ENCODE data around the gene TRAF6.
A peak's percentile ranks its signal among the peaks of the same experiment; 100 is the strongest.
"Not testable (repeated sequence)": the region's sequence is repeated elsewhere in the genome, so short reads cannot be mapped to it uniquely, and the experiment has no call there.

The TRAF6 gene

DNA sequence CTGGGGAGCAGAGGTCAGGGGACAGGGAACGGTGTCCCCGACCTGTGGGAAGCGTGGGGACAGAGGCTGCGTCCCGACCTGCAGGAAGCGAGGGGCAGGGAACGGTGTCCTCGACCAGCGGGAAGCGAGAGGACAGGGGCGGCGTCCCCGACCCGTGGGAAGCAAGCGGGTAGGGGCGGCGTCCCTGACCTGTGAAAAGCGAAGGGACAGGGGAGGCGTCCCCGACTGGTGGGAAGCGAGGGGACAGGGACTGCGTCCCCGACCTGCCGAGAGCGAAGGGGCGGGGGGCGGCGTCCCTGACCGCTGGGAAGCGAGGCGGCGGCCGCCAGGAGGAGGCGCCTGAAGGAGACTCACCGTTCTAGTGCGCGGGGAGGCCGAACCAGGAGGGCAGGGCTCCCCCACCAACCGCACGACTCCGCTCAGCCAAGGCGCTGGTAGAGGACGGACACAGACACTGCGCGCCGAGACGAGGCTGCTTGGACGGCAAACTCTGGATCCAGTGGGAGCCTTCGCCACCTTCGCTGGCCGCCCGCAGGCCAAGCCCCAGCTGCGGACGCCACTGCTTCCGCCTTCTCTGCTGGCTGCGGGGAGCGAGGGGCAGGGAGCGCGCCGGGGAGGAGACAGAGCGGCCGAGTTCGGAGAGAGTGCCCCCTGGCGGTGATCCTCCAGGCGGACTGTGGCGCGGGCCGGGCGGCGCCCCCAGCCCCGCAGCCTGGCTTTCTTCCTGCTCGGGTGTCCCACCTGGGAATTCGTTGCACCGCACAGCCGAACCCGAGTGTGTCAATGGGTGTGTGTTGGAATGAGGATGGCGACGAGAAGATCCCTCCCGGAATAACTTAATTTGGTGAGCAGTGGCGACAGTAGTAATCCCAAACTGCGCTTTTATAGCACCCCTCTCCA is at the start of gene TRAF6:
TSS of gene TRAF6 (minus strand) at position 579 of the 900 bp plus-strand sequence. CDS start 8,757 bp downstream, outside the sequence.
- peak; percentile 82 for DNase-seq (ENCODE audit: low spot score)

GRCh38 chr11:36558571-36559413 is 48.7 kb upstream of the TRAF6 start:
- DNase-seq (ENCODE audit: low spot score), result no peak

DNA sequence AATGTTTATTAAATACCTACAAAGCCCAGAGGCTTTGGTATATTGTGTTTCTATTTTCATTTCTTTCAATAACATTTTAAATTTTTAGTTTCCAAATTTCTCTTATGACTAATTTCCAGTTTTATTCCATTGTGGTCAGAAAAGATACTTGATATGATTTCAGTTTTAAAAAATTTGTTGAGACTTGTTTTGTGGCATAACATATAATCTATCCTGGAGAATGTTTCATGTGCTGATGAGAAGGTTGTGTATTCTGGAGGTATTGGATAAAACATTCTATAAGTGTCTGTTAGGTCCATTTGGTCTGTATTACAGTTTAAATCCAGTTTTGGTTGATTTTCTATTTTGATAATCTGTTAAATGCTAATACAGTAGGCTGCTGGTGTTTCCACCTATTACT is 47.9 kb upstream of the TRAF6 start:
- no peak for DNase-seq (ENCODE audit: low spot score)

DNA sequence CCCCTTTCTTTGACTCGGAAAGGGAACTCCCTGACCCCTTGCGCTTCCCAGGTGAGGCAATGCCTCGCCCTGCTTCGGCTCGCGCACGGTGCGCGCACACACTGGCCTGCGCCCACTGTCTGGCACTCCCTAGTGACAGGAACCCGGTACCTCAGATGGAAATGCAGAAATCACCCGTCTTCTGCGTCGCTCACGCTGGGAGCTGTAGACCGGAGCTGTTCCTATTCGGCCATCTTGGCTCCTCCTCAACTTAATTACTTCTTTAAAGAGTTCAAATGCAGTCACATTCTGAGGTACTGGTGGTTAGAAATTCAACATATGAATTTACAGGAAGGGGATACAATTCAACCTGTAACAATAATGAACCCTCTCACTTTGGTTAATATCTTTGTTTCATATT is 47.3 kb upstream of the TRAF6 start:
- DNase-seq (ENCODE audit: low spot score), result not testable (repeated sequence)

DNA sequence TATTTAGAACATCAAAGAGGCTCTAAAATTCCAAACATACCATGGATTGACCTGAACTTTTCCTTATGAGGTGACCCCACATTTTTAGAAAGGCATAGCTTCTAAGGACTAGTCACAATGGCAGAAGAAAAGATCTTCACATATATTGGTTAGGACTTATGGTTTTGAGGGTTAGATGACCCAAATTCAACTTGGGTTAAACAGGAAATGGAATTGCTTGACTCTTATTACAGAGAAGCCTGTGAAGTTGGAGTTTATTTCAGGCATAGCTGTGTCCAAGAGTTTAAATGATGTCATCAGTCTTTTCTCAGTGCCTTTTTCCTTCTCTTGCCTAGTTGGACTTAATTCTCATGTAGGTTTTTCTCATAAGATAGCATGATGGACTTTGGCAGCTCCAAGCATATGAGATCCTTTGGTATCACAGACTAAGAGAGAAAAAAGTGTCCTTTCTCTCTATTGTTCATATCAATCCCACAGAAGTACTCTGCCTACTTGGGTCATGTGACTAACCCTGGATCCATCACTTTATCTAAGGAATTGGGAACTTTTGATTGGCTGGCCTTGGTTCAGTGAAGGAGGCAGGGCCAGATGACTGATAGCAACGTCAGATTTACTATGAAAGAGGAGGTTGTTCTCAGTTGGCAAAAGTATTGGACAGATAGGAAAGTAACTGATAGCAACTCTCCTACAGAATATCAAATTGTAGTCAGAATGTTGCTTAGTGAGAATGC is 40.5 kb upstream of the TRAF6 start:
- DNase-seq (ENCODE audit: low spot score), result no peak

DNA sequence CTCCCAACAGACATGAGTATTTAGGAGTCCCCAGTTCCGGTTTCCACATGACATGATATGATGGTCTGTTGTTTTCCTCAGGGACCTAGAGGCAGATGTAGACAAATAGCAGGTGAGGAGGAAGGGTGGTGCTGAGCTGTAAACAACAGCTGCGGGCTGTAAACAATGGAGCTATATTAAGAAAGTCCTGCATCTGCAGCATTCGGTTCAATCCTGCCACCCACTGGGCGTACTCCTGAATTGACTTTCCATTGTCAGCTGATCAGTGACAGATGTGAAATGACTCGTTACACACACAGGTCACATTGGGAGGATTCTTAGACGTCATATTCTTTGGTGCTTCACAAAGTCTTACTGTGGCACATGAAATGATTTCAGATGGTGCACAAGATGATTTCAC is 30.9 kb upstream of the TRAF6 start:
- DNase-seq (ENCODE audit: low spot score), result peak; percentile 30

GRCh38 chr11:36534276-36534840 is 24.3 kb upstream of the TRAF6 start:
- no peak for DNase-seq (ENCODE audit: low spot score)

- no peak for DNase-seq (ENCODE audit: low spot score)
These were observed 23.0 kb upstream of the TRAF6 start for GRCh38 chr11:36532941-36533601.

GRCh38 chr11:36530840-36531239 is 20.8 kb upstream of the TRAF6 start:
- DNase-seq (ENCODE audit: low spot score), result no peak

GRCh38 chr11:36513965-36514364 is 3.9 kb upstream of the TRAF6 start:
- DNase-seq (ENCODE audit: low spot score), result no peak

GRCh38 chr11:36512016-36512415 is 1.9 kb upstream of the TRAF6 start:
- no peak for DNase-seq (ENCODE audit: low spot score)

GRCh38 chr11:36511062-36511461 is 990 bp upstream of the TRAF6 start:
- not testable (repeated sequence) for DNase-seq (ENCODE audit: low spot score)

DNA sequence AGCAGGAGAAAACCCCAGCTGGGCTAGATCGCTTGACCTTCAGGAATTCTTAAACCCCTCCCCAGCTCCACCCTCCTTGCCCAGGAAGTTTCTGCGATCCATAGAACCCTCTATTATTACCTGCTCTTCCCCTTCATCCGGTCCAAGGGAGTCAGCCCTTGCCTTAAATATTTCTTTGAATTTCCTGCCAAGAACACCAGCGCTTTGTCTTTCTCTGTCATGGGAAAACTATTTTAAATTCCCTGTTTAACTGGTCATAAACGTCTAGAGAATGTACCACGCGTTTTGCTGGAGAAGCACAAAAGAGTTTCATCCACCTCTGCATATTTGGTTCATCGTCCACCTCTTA is 496 bp upstream of the TRAF6 start:
- DNase-seq (ENCODE audit: low spot score), result no peak

DNA sequence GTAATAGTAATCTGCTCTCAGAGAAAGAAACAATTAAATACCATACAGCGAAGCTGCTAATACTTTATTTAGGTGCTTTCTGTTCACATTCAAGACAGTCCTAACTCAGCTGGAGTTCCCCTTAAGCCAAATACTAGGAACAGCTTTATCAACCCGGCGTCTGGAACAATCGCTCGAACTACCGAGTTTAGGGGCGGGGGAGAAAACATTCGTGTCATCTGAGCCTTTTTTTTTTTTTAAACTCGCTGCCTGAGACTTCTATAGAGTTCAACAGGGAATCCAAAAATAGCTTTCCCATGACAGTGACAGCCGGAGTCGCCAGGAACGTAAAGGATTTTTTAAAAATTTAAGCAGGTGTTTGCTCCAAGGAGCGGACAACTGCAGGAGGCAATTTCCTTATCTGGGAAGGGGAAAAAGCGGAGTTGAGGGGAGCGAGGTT is 852 bp downstream of the TRAF6 start:
- peak; percentile 24 for DNase-seq (ENCODE audit: low spot score)

- no peak for DNase-seq (ENCODE audit: low spot score)
These were observed 1.3 kb downstream of the TRAF6 start for GRCh38 chr11:36508743-36509142.

DNA sequence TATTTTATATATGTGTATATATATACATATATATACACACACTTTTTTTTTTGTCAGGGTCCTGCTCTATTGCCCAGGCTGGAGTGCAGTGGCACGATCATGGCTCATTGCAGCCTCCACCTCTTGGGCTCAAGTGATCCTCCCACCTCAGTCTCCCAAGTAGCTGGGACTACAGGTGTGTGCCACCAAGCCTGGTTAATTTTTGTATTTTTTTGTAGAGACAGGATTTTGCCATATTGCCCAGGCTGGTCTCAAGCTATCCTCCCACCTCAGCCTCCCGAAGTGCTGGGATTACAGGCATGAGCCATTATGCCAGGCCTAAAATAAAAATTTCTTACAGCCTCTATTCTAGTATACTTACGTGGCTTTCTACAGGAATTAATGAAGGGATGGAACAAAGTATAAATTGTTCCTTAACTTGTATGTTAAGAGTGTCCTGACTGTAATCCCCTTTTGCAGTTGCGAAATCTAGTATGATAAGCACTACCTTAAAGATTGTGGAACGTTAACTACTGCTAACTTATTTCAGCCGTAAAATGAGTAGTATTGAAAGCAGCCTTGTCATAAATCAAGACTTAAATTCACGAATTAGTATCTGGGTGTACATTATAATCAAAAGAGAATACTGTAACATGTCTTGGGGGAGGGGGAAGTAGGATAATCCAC is 2.1 kb downstream of the TRAF6 start:
- DNase-seq (ENCODE audit: low spot score), result no peak

- DNase-seq (ENCODE audit: low spot score), result no peak
These were observed 8.8 kb downstream of the TRAF6 start for GRCh38 chr11:36501236-36501635.

GRCh38 chr11:36500315-36500721 is 9.8 kb downstream of the TRAF6 start:
- no peak for DNase-seq (ENCODE audit: low spot score)

DNA sequence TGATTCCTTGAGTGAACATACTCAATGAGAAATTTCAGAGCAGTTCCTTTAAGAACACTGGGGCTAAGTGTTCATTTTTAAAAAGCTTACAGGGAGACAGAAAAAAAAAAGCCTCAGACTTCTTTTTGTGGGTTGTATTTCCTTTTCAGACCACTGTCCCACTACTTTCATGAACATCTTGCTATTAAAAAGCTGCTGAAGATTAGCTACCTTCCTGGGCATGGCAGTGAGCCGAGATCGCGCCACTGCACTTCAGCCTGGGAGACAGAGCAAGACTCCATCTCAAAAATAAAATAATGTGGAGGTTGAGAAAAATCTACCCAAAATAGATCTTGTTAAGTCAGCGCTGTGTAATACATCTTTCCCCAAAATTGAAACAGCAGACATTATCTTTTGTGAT is 10.8 kb downstream of the TRAF6 start:
- no peak for DNase-seq (ENCODE audit: low spot score)

GRCh38 chr11:36498721-36499120 is 11.4 kb downstream of the TRAF6 start:
- DNase-seq (ENCODE audit: low spot score), result no peak

- no peak for DNase-seq (ENCODE audit: low spot score)
These were observed 16.7 kb downstream of the TRAF6 start for GRCh38 chr11:36493332-36493731.

All from putamen (tissue), 1 donor.